Measurements from ENCODE around the gene TGFB2. TPM values are rescaled to one million over a fixed set of nuclear protein-coding genes. Genes with fewer than 3 reads are reported as not detected.

The TGFB2 gene
- total RNA-seq, 1 experiment from 2014 or later = 1.2 TPM

- no peak for TF ChIP-seq EZH2 (IDR thresholded peaks at IDR 0.05; ENCODE audit: borderline replicate concordance, low read depth, low read length, poor library complexity, severe bottlenecking)
- no peak for TF ChIP-seq CTCF (conservative IDR thresholded peaks at IDR 0.05; ENCODE audit: low read depth, low read length)
- no peak overlapping the region for H3K4me3 ChIP-seq (ENCODE audit: low read depth, low read length, poor library complexity, severe bottlenecking)
- CTCF ChIA-PET = no interaction called here
- POLR2A ChIA-PET (ENCODE audit: low non-redundant PET) = no interaction called here
- intact Hi-C loops (cut with micrococcal nuclease; ENCODE audit: unreplicated experiment) = no loop called here
- H3K36me3 ChIP-seq (ENCODE audit: insufficient read depth, low read length, poor library complexity, severe bottlenecking) = no peaks in the 10 kb centered on the region
- no TSS peak for BruUV-seq (replicated peaks)
- no peak overlapping the region for H3K27ac ChIP-seq (ENCODE audit: low read depth, low read length, poor library complexity, severe bottlenecking)
- no peaks in the 10 kb centered on the region for H3K9me3 ChIP-seq (ENCODE audit: low read depth, low read length, poor library complexity, severe bottlenecking)
- no peaks in the 10 kb centered on the region for H3K27me3 ChIP-seq (replicated peaks; ENCODE audit: insufficient read depth, low read depth, low read length, poor library complexity)
- no peaks in the 10 kb centered on the region for H3K4me1 ChIP-seq (ENCODE audit: insufficient read depth, low read length, poor library complexity, severe bottlenecking)
- no peak for DNase-seq (ENCODE audit: low spot score)
Measured at GRCh38 chr1:218322762-218323161, 22.4 kb upstream of the TGFB2 start.

- H3K4me3 ChIP-seq (ENCODE audit: low read depth, low read length, poor library complexity, severe bottlenecking) = no peak overlapping the region
- DNase-seq (ENCODE audit: low spot score) = no peak
- BruUV-seq (replicated peaks) = no TSS peak
- no peaks in the 10 kb centered on the region for H3K4me1 ChIP-seq (ENCODE audit: insufficient read depth, low read length, poor library complexity, severe bottlenecking)
- intact Hi-C loops (cut with micrococcal nuclease; ENCODE audit: unreplicated experiment) = no loop called here
- TF ChIP-seq EZH2 (IDR thresholded peaks at IDR 0.05; ENCODE audit: borderline replicate concordance, low read depth, low read length, poor library complexity, severe bottlenecking) = no peak
- no peaks in the 10 kb centered on the region for H3K9me3 ChIP-seq (ENCODE audit: low read depth, low read length, poor library complexity, severe bottlenecking)
- POLR2A ChIA-PET (ENCODE audit: low non-redundant PET) = no interaction called here
- H3K27me3 ChIP-seq (replicated peaks; ENCODE audit: insufficient read depth, low read depth, low read length, poor library complexity) = no peaks in the 10 kb centered on the region
- H3K27ac ChIP-seq (ENCODE audit: low read depth, low read length, poor library complexity, severe bottlenecking) = no peak overlapping the region
- CTCF ChIA-PET = no interaction called here
- no peaks in the 10 kb centered on the region for H3K36me3 ChIP-seq (ENCODE audit: insufficient read depth, low read length, poor library complexity, severe bottlenecking)
Measured at GRCh38 chr1:218323568-218324225, 21.4 kb upstream of the TGFB2 start.

- H3K4me3 ChIP-seq (ENCODE audit: low read depth, low read length, poor library complexity, severe bottlenecking) = no peak overlapping the region
- intact Hi-C loops (cut with micrococcal nuclease; ENCODE audit: unreplicated experiment) = no loop called here
- no peaks in the 10 kb centered on the region for H3K4me1 ChIP-seq (ENCODE audit: insufficient read depth, low read length, poor library complexity, severe bottlenecking)
- no peaks in the 10 kb centered on the region for H3K27me3 ChIP-seq (replicated peaks; ENCODE audit: insufficient read depth, low read depth, low read length, poor library complexity)
- BruUV-seq (replicated peaks) = no TSS peak
- no peak for DNase-seq (ENCODE audit: low spot score)
- no peak for TF ChIP-seq CTCF (conservative IDR thresholded peaks at IDR 0.05; ENCODE audit: low read depth, low read length)
- POLR2A ChIA-PET (ENCODE audit: low non-redundant PET) = no interaction called here
- no peak overlapping the region for H3K27ac ChIP-seq (ENCODE audit: low read depth, low read length, poor library complexity, severe bottlenecking)
- H3K36me3 ChIP-seq (ENCODE audit: insufficient read depth, low read length, poor library complexity, severe bottlenecking) = no peaks in the 10 kb centered on the region
- CTCF ChIA-PET = no interaction called here
- H3K9me3 ChIP-seq (ENCODE audit: low read depth, low read length, poor library complexity, severe bottlenecking) = no peaks in the 10 kb centered on the region
Measured at GRCh38 chr1:218324226-218324580, 20.9 kb upstream of the TGFB2 start.

- DNase-seq (ENCODE audit: low spot score) = no peak
- no TSS peak for BruUV-seq (replicated peaks)
- intact Hi-C loops (cut with micrococcal nuclease; ENCODE audit: unreplicated experiment) = no loop called here
- Histone ChIP-seq H3K9me3 (ENCODE audit: low read depth, low read length, poor library complexity, severe bottlenecking) (no peaks in the 10 kb centered on the region), H3K27me3 (replicated peaks; ENCODE audit: insufficient read depth, low read depth, low read length, poor library complexity) (no peaks in the 10 kb centered on the region), H3K4me3 (ENCODE audit: low read depth, low read length, poor library complexity, severe bottlenecking) (no peak overlapping the region), H3K36me3 (ENCODE audit: insufficient read depth, low read length, poor library complexity, severe bottlenecking) (peaks cover 4% of the 10 kb centered on the region), H3K27ac (ENCODE audit: low read depth, low read length, poor library complexity, severe bottlenecking) (no peak overlapping the region), H3K4me1 (ENCODE audit: insufficient read depth, low read length, poor library complexity, severe bottlenecking) (no peaks in the 10 kb centered on the region)
- TF ChIP-seq EZH2 (IDR thresholded peaks at IDR 0.05; ENCODE audit: borderline replicate concordance, low read depth, low read length, poor library complexity, severe bottlenecking) = no peak
- TF ChIP-seq CTCF (conservative IDR thresholded peaks at IDR 0.05; ENCODE audit: low read depth, low read length) = no peak
- ChIA-PET CTCF (interaction anchor here (0.6 kb wide), 1 partner anchor 255 kb away, joined by 11 read pairs; no protein-coding TSS in a partner anchor), POLR2A (ENCODE audit: low non-redundant PET) (interaction anchor here (0.6 kb wide), 1 partner anchor 1850 kb away, joined by 10 read pairs; no protein-coding TSS in a partner anchor)
Measured at GRCh38 chr1:218328769-218329168, 16.4 kb upstream of the TGFB2 start.

Measured in A673 (cell line).